DLD1 (cell line): ENCODE results near the gene METTL25B.

Source experiments
- in situ Hi-C: cut with HindIII; loops from 2 replicates; pipeline ENCODE4 v1.10.0; 2017; ENCODE audit warnings: low sequenced_read_pairs

Gene METTL25B

DNA sequence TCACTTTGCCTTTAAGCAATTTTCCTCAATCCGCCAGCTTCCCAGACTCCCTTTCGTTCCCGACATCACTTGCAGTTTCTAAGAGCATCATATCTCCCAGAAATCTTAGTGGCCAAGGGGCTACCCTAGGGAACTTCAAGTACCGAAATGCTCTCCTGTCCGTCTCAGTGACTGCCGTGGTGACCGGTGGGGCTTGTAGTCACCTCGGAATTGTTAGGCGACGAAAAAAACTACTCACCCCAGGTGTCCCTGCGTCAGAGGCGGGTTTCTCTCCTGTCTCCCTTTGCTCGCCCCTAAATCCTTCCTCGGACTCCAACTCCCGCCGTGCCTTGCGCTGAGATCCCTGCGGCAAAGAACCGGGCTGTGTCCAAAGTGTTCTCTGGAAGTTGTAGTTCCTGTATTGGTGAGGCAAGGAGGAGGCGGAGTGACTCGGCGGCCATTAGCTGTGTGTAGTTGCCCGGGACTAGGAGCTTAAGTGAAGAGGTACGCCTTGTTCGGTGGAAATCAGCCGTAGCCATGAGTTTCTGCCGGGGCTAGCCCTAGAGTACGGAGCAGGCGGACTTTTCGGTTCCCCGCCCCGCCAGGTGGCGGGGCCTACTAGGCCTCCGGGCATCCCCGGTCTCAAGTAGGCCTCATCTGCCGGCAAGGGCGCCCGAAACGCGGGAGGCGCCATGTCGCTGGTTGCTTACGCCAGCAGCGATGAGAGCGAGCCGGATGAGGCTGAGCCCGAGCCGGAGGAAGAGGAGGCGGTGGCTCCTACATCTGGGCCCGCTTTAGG is 39.0 kb downstream of the METTL25B start, which contains the start of gene PRCC:
PRCC (plus strand) TSS at position 435 of the 778 bp plus-strand sequence; CDS start at position 672, 237 bp downstream.
- in situ Hi-C loops, result no loop called here

DNA sequence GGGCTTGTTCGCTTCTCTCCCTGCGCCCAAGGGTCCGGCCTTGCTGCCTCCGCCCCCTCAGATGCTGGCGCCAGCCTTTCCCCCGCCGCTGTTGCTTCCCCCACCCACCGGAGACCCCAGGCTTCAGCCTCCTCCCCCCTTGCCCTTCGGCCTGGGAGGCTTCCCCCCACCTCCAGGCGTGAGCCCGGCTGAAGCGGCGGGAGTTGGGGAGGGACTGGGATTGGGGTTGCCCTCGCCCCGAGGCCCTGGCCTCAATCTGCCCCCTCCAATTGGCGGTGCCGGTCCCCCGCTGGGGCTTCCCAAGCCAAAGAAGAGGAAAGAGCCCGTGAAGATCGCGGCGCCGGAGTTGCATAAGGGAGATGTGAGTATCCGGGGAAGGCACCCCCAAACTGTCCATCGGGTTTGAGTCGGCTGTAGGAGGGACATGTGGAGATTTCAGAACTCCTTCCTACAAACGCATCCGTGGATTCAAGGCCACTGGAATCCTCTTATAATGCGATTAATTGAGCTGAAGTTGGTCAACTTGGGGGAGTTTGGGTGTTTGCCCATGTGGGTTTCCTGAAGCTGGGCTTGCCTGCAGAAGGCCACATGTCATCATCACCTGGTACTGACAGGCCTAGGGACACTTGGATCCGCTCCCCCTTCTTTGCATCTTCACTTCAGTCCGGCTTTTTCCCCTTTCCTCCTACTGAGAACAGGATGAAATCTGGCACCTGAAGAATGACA is 39.8 kb downstream of the METTL25B start:
- in situ Hi-C loops, result no loop called here

DNA sequence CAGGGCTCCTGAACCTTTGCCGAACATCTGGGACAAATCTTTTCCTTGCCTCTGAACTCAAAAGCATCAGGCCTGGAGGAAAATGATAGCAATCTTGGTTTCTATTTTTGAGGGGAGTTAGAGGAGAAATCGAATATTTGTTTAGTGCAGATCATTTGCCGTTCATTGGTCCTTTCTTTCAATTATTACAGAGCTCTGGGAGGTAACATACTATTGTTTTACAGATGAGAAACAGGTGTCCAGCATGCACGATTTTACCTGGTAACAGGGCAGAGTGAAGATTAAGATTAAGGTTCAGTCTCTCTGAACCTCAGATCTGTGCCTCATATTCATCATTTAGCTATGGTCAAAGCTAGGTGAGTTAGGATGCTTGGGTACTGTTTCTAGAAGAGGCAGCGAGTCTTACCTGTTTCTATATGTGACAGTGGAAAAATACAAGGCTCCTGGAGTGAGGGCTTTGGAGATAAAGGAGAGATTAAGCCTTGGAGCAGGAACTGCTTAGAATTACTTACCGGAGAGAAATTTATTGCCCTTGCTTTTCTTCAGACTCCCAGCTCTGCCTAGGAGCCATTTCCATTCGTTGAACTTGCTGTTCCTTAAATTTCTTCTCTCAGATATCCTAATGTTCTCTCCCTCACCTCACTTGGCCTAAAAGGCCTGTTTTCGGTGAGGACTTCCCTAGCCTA is 40.5 kb downstream of the METTL25B start:
- in situ Hi-C loops, result no loop called here

DNA sequence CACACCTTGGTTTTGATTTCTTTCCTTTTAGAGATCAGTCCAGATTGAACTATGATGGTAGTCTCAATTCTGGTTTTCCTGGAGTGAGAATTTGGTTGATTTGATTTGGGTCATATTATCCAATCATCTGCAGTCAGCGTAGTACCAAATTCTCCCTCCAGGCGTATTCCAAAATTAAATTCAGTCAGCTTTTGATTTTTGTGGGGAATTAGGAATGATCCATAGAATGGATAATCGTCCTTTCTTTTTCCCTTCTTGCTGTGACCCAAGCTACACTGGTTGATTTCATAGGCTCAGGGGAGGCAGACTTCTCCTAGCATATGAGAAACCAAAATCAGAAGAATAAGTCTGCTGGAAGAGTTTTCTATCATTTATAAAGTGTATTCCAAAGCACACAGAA is 44.0 kb downstream of the METTL25B start:
- in situ Hi-C loops, result no loop called here

- in situ Hi-C loops, result no loop called here
Measured at GRCh38 chr1:156772728-156773497, 44.6 kb downstream of the METTL25B start.

GRCh38 chr1:156773607-156774006 is 45.3 kb downstream of the METTL25B start:
- in situ Hi-C loops, result no loop called here

DNA sequence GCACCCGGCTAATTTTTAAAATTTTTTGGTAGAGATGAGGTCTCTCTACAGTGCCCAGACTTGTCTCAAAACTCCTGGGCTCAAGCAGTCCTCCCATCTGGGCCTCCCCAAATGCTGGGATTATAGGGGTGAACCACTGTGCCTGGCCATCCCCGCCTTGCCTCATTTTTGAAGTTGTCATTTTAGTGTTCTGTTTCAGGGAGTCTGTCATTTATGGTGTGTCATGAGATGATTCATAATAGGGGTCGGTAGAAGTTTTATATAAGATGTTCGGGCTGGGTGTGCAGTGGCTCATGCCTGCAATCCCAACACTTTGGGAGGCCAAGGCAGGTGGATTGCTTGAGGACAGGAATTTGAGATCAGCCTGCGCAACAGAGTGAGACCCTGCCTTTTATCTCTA is 47.5 kb downstream of the METTL25B start:
- in situ Hi-C loops, result no loop called here

- in situ Hi-C loops, result no loop called here
Measured at GRCh38 chr1:156776942-156777341, 48.7 kb downstream of the METTL25B start.

GRCh38 chr1:156777573-156777972 is 49.3 kb downstream of the METTL25B start:
- in situ Hi-C loops, result no loop called here

- in situ Hi-C loops, result no loop called here
Measured at GRCh38 chr1:156781585-156782186, 53.4 kb downstream of the METTL25B start.

GRCh38 chr1:156785458-156785857 is 57.2 kb downstream of the METTL25B start:
- in situ Hi-C loops, result no loop called here
